IPS-18c (cell line): ENCODE results near the gene TRIO.

Source experiments
- H3K4me3 ChIP-seq: 2 replicates; pipeline ENCODE4 v1.7.0; 2013; ENCODE audit warnings: low read depth, mild to moderate bottlenecking, low read length, moderate library complexity; ENCODE audit not compliant: insufficient read depth
- H3K9me3 ChIP-seq: one replicate; pipeline ENCODE4 v1.6.1; 2013; ENCODE audit warnings: mild to moderate bottlenecking, low read length, moderate library complexity; ENCODE audit not compliant: control insufficient read depth, insufficient read depth

The TRIO gene

GRCh38 chr5:14173377-14174229, 30.5 kb downstream of the TRIO start:
- Histone ChIP-seq H3K9me3 (no peaks in the 10 kb centered on the region), H3K4me3 (no peak overlapping the region)

GRCh38 chr5:14174230-14174636, 31.1 kb downstream of the TRIO start:
- Histone ChIP-seq H3K4me3 (no peak overlapping the region), H3K9me3 (no peaks in the 10 kb centered on the region)

GRCh38 chr5:14175381-14175780, 32.2 kb downstream of the TRIO start:
- no peaks in the 10 kb centered on the region for H3K9me3 ChIP-seq
- H3K4me3 ChIP-seq, result no peak overlapping the region

GRCh38 chr5:14176888-14177287, 33.7 kb downstream of the TRIO start:
- Histone ChIP-seq H3K4me3 (no peak overlapping the region), H3K9me3 (no peaks in the 10 kb centered on the region)

GRCh38 chr5:14177634-14178033, 34.5 kb downstream of the TRIO start:
- H3K4me3 ChIP-seq, result no peak overlapping the region
- H3K9me3 ChIP-seq, result no peaks in the 10 kb centered on the region

- no peak overlapping the region for H3K4me3 ChIP-seq
- no peaks in the 10 kb centered on the region for H3K9me3 ChIP-seq
These were observed 34.9 kb downstream of the TRIO start for GRCh38 chr5:14178091-14178490.

- no peak overlapping the region for H3K4me3 ChIP-seq
- no peaks in the 10 kb centered on the region for H3K9me3 ChIP-seq
These were observed 35.6 kb downstream of the TRIO start for GRCh38 chr5:14178671-14179211.

- no peaks in the 10 kb centered on the region for H3K9me3 ChIP-seq
- H3K4me3 ChIP-seq, result no peak overlapping the region
These were observed 36.3 kb downstream of the TRIO start for GRCh38 chr5:14179446-14179845.

GRCh38 chr5:14180437-14180836, 37.3 kb downstream of the TRIO start:
- Histone ChIP-seq H3K9me3 (no peaks in the 10 kb centered on the region), H3K4me3 (no peak overlapping the region)

GRCh38 chr5:14181299-14181968, 38.3 kb downstream of the TRIO start:
- Histone ChIP-seq H3K9me3 (no peaks in the 10 kb centered on the region), H3K4me3 (no peak overlapping the region)

- H3K4me3 ChIP-seq, result no peak overlapping the region
- H3K9me3 ChIP-seq, result no peaks in the 10 kb centered on the region
These were observed 39.6 kb downstream of the TRIO start for GRCh38 chr5:14182761-14183160.

- H3K4me3 ChIP-seq, result no peak overlapping the region
- no peaks in the 10 kb centered on the region for H3K9me3 ChIP-seq
These were observed 40.2 kb downstream of the TRIO start for GRCh38 chr5:14183187-14183939.

- no peak overlapping the region for H3K4me3 ChIP-seq
- no peaks in the 10 kb centered on the region for H3K9me3 ChIP-seq
These were observed 40.9 kb downstream of the TRIO start for GRCh38 chr5:14184082-14184481.

GRCh38 chr5:14184725-14185124, 41.6 kb downstream of the TRIO start:
- Histone ChIP-seq H3K4me3 (no peak overlapping the region), H3K9me3 (no peaks in the 10 kb centered on the region)

- no peaks in the 10 kb centered on the region for H3K9me3 ChIP-seq
- no peak overlapping the region for H3K4me3 ChIP-seq
These were observed 42.4 kb downstream of the TRIO start for GRCh38 chr5:14185326-14186058.

- no peaks in the 10 kb centered on the region for H3K9me3 ChIP-seq
- no peak overlapping the region for H3K4me3 ChIP-seq
These were observed 43.1 kb downstream of the TRIO start for GRCh38 chr5:14186059-14186830.
